HEK293 (cell line): ENCODE measurements around the gene ETNPPL.

ENCODE experiments used
- CTCF ChIA-PET: fragments of 350-600 bp; formaldehyde crosslinking; extraction: SDS; loops from one replicate; lab custom pipeline; 2021; ENCODE audit warnings: antibody characterized with exemption; lab: Yijun Ruan, JAX
- POLR2A ChIA-PET: fragments of 300-600 bp; formaldehyde crosslinking; extraction: SDS; loops from one replicate; lab custom pipeline; 2020; ENCODE audit warnings: antibody characterized with exemption, inconsistent platforms; lab: Yijun Ruan, JAX
- H3K27ac ChIP-seq: fragments of 200-500 bp; sonication (Bioruptor generic); 2 replicates; pipeline ENCODE4 v1.5.1; 2014; ENCODE audit warnings: low read depth, low read length, control low read depth, inconsistent platforms; ENCODE audit errors: extremely low read depth
- H3K36me3 ChIP-seq, 2 experiments: fragments of 200-500 bp in 1 of 2; sonication (Bioruptor generic) in 1 of 2; 1 replicate in 1 of 2; 2 replicates in 1 of 2; pipeline ENCODE4 v1.5.1; 2014 to 2017; ENCODE audit warnings: inconsistent platforms in 2 of 2, low read length in 2 of 2; ENCODE audit not compliant: control insufficient read depth in 2 of 2, insufficient read depth in 1 of 2
- H3K4me1 ChIP-seq: fragments of 200-500 bp; sonication (Bioruptor generic); 2 replicates; pipeline ENCODE4 v1.5.1; 2014; ENCODE audit warnings: mild to moderate bottlenecking, low read length, inconsistent platforms; ENCODE audit not compliant: control insufficient read depth, insufficient read depth
- H3K4me3 ChIP-seq: 2 replicates; pipeline ENCODE4 v1.5.1; 2011; ENCODE audit warnings: low read depth, mild to moderate bottlenecking, control low read depth, low read length, moderate library complexity
- H3K9me3 ChIP-seq: fragments of 200-500 bp; sonication (Bioruptor generic); 2 replicates; pipeline ENCODE4 v1.5.1; 2014; ENCODE audit warnings: low read depth, low read length, inconsistent platforms; ENCODE audit not compliant: control insufficient read depth, insufficient read depth
- KLF16 ChIP-seq: fragments of 450-650 bp; formaldehyde crosslinking; IDR thresholded peaks from 2 replicates; pipeline ENCODE4 v1.5.1; 2017; ENCODE audit warnings: missing biosample characterization, missing genetic modification characterization
- REPIN1 ChIP-seq: fragments of 450-650 bp; formaldehyde crosslinking; IDR thresholded peaks from 2 replicates; pipeline ENCODE4 v1.5.1; 2017; ENCODE audit warnings: missing biosample characterization, missing genetic modification characterization, low read depth
- SETDB1 ChIP-seq: IDR thresholded peaks from one replicate; pipeline ENCODE4 v1.6.1; 2017; ENCODE audit warnings: mild to moderate bottlenecking, low read length, moderate library complexity, mixed read lengths; ENCODE audit not compliant: insufficient read length
- SP2 ChIP-seq: fragments of 450-650 bp; formaldehyde crosslinking; IDR thresholded peaks from 2 replicates; pipeline ENCODE4 v1.5.1; 2016; ENCODE audit warnings: missing biosample characterization, missing genetic modification characterization
- SP7 ChIP-seq: fragments of 450-650 bp; formaldehyde crosslinking; IDR thresholded peaks from 2 replicates; pipeline ENCODE4 v1.5.1; 2016; ENCODE audit warnings: missing biosample characterization, missing genetic modification characterization
- TCF7L2 ChIP-seq: IDR thresholded peaks from 2 replicates; pipeline ENCODE4 v1.6.1; 2011; ENCODE audit warnings: low read depth, mild to moderate bottlenecking, inconsistent platforms, low read length, moderate library complexity, borderline replicate concordance
- ZBTB17 ChIP-seq: fragments of 450-650 bp; formaldehyde crosslinking; IDR thresholded peaks from 2 replicates; pipeline ENCODE4 v1.5.1; 2016; ENCODE audit warnings: missing biosample characterization, missing genetic modification characterization
- ZBTB48 ChIP-seq: fragments of 450-650 bp; formaldehyde crosslinking; IDR thresholded peaks from 2 replicates; pipeline ENCODE4 v1.5.1; 2016; ENCODE audit warnings: missing biosample characterization, missing genetic modification characterization
- ZFP3 ChIP-seq: fragments of 450-650 bp; formaldehyde crosslinking; IDR thresholded peaks from 2 replicates; pipeline ENCODE4 v1.5.1; 2016; ENCODE audit warnings: low read depth, missing biosample characterization, missing genetic modification characterization
- ZNF112 ChIP-seq: fragments of 450-650 bp; formaldehyde crosslinking; IDR thresholded peaks from 2 replicates; pipeline ENCODE4 v1.5.0; 2017; ENCODE audit warnings: missing biosample characterization, missing genetic modification characterization
- ZNF26 ChIP-seq: fragments of 450-650 bp; formaldehyde crosslinking; IDR thresholded peaks from 2 replicates; pipeline ENCODE4 v1.5.1; 2016; ENCODE audit warnings: missing biosample characterization, missing genetic modification characterization
- ZNF521 ChIP-seq: fragments of 450-650 bp; formaldehyde crosslinking; IDR thresholded peaks from 2 replicates; pipeline ENCODE4 v1.5.1; 2017; ENCODE audit warnings: missing biosample characterization, mild to moderate bottlenecking, missing genetic modification characterization
- ZNF549 ChIP-seq: fragments of 450-650 bp; IDR thresholded peaks from 2 replicates; pipeline ENCODE4 v1.5.1; 2018; ENCODE audit warnings: missing biosample characterization, missing genetic modification characterization, mild to moderate bottlenecking, inconsistent platforms, moderate library complexity
- ZNF660 ChIP-seq: fragments of 450-650 bp; IDR thresholded peaks from 2 replicates; pipeline ENCODE4 v1.5.1; 2018; ENCODE audit warnings: missing biosample characterization, mild to moderate bottlenecking, missing genetic modification characterization
- ZNF76 ChIP-seq: fragments of 450-650 bp; formaldehyde crosslinking; IDR thresholded peaks from 2 replicates; pipeline ENCODE4; 2016; ENCODE audit warnings: low read depth, missing biosample characterization, missing genetic modification characterization, borderline replicate concordance
- ZSCAN16 ChIP-seq: fragments of 450-650 bp; formaldehyde crosslinking; IDR thresholded peaks from 2 replicates; pipeline ENCODE4 v1.5.1; 2016; ENCODE audit warnings: missing biosample characterization, missing genetic modification characterization
- TF ChIP-seq, protein P1 (sequence below): fragments of 450-650 bp; formaldehyde crosslinking; IDR thresholded peaks from 2 replicates; pipeline ENCODE4 v1.5.1; 2016; ENCODE audit warnings: missing biosample characterization, missing genetic modification characterization, low read depth

Gene ETNPPL

DNA sequence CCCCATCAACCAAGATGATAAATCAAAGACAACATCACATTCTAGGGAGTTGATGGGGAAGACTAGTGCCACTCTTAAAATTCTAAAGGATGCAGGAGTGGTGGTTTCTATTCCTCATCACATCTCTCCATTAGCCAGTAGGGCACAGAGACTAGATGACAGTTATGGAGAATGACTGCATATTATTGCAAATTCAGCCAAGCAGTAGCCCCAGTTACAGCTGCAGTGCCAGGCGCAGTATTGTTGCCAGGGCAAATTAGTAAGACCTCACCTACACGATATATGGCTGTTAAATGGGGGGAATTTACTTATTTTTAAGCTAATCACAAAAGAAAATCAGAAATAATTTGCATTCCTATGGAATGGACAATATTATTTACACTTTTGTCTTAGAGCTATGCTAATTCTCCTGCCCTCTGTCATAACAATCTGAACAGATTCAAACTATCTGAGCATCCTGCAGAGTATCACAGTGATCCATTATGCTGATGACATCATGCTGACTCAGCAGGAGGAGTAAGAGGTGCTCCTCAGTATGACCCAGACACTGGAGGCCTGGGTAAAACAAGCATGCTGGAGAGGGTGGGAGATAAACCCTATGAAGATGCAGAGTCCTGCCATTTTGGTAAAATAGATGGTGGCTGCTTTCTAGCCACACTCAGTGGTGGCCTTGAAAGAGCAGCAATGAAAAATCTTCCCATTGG lies 24.7 kb downstream of the ETNPPL start:
- Histone ChIP-seq H3K27ac (no peak overlapping the region), H3K4me3 (no peak overlapping the region), H3K9me3 (no peaks in the 10 kb centered on the region), H3K36me3 (no peaks in the 10 kb centered on the region), H3K4me1 (no peaks in the 10 kb centered on the region)
- CTCF ChIA-PET = no interaction called here
- TF ChIP-seq, protein P1, sequence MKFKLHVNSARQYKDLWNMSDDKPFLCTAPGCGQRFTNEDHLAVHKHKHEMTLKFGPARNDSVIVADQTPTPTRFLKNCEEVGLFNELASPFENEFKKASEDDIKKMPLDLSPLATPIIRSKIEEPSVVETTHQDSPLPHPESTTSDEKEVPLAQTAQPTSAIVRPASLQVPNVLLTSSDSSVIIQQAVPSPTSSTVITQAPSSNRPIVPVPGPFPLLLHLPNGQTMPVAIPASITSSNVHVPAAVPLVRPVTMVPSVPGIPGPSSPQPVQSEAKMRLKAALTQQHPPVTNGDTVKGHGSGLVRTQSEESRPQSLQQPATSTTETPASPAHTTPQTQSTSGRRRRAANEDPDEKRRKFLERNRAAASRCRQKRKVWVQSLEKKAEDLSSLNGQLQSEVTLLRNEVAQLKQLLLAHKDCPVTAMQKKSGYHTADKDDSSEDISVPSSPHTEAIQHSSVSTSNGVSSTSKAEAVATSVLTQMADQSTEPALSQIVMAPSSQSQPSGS (tag by site-specific recombination) = peak; percentile 43; the same call in 1 of the 2 replicates
- TF ChIP-seq ZNF660 (tag by site-specific recombination) = no peak
- TF ChIP-seq ZBTB48 (tag by site-specific recombination) = no peak
- POLR2A ChIA-PET = interaction anchor here (0.9 kb wide), 1 partner anchor 40 kb away, joined by 3 read pairs; no protein-coding TSS in a partner anchor

DNA sequence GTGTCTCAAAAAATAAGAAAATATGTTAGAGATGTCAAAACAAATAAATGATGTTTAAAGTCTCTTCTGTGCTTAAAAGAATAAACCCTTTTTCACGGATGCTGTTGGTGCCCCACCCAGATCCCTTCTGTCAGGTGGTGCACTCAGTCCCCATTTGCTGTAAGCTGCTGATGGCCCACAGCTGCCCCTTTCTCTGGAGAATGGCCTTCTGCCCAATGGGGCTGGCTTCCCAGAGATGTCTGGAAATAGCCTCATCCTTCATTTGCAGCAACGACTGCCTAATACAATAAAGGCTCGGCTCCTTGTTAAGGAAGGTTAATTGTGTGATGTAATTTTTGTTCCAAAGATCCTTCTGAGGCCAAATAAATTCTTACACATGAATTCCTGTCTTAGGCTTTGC lies 31.8 kb downstream of the ETNPPL start:
- no peaks in the 10 kb centered on the region for H3K9me3 ChIP-seq
- ChIA-PET CTCF (no interaction called here), POLR2A (no interaction called here)
- TF ChIP-seq REPIN1 (tag by site-specific recombination) (no peak), SP2 (no peak), ZFP3 (tag by site-specific recombination) (no peak), ZNF521 (tag by site-specific recombination) (no peak), ZNF76 (tag by site-specific recombination) (no peak), ZNF112 (no peak), SP7 (no peak), ZNF549 (tag by site-specific recombination) (no peak), ZNF26 (tag by site-specific recombination) (no peak), ZBTB17 (tag by site-specific recombination) (no peak), TCF7L2 (no peak), SETDB1 (no peak)
- TF ChIP-seq, protein P1 (tag by site-specific recombination) = no peak
- no peak overlapping the region for H3K4me3 ChIP-seq
- no peak overlapping the region for H3K27ac ChIP-seq
- H3K36me3 ChIP-seq = no peaks in the 10 kb centered on the region
- no peaks in the 10 kb centered on the region for H3K4me1 ChIP-seq

DNA sequence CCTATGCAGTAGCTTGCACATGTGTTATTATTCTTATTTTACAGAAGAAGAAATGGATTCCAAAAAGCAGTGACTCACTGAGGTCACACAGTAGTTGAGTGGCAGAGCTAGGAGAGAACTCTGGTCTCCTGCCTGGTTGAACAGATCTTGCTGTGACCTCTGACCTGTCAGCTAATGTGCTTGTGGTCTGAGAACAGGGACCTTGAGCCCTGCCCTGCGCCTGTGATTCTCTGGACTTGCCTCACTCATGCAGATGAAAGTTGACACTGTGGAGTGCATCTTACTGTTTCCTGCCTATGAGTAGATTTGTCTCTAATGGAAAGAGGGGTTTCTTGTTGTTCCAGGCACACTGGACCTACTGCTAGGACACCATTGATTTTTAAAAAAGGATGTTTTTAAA lies 32.3 kb downstream of the ETNPPL start:
- CTCF ChIA-PET = no interaction called here
- Histone ChIP-seq H3K4me3 (no peak overlapping the region), H3K27ac (no peak overlapping the region), H3K9me3 (no peaks in the 10 kb centered on the region), H3K36me3 (no peaks in the 10 kb centered on the region), H3K4me1 (no peaks in the 10 kb centered on the region)
- POLR2A ChIA-PET = no interaction called here
- no peak for TF ChIP-seq ZSCAN16 (tag by site-specific recombination)
- no peak for TF ChIP-seq KLF16 (tag by site-specific recombination)
